ENCODE measurements around the gene AP2A2.

AP2A2 gene

GRCh38 chr11:952406-953385 is 27.0 kb downstream of the AP2A2 start:
- H3K27ac ChIP-seq: no peak overlapping the region
- no peak for DNase-seq (ENCODE audit: low spot score)
- no peak for TF ChIP-seq CTCF (conservative IDR thresholded peaks at IDR 0.05; ENCODE audit: low read depth)
- POLR2A ChIA-PET (ENCODE audit: low non-redundant PET): no interaction called here
- CTCF ChIA-PET: no interaction called here

- CTCF ChIA-PET: interaction anchor here (0.7 kb wide), 1 partner anchor 97 kb away, joined by 5 read pairs; no protein-coding TSS in a partner anchor
- no peak overlapping the region for H3K27ac ChIP-seq
- no peak for TF ChIP-seq CTCF (conservative IDR thresholded peaks at IDR 0.05; ENCODE audit: low read depth)
- DNase-seq (ENCODE audit: low spot score): no peak
- POLR2A ChIA-PET (ENCODE audit: low non-redundant PET): no interaction called here
These were observed 27.8 kb downstream of the AP2A2 start for GRCh38 chr11:953512-953911.

- CTCF ChIA-PET: interaction anchor here (0.7 kb wide), 1 partner anchor 96 kb away, joined by 5 read pairs; no protein-coding TSS in a partner anchor
- POLR2A ChIA-PET (ENCODE audit: low non-redundant PET): no interaction called here
- no peak for DNase-seq (ENCODE audit: low spot score)
- TF ChIP-seq CTCF (conservative IDR thresholded peaks at IDR 0.05; ENCODE audit: low read depth): no peak
- peak overlapping the region; percentile 46 for H3K27ac ChIP-seq
These were observed 28.9 kb downstream of the AP2A2 start for GRCh38 chr11:954392-955153.

DNA sequence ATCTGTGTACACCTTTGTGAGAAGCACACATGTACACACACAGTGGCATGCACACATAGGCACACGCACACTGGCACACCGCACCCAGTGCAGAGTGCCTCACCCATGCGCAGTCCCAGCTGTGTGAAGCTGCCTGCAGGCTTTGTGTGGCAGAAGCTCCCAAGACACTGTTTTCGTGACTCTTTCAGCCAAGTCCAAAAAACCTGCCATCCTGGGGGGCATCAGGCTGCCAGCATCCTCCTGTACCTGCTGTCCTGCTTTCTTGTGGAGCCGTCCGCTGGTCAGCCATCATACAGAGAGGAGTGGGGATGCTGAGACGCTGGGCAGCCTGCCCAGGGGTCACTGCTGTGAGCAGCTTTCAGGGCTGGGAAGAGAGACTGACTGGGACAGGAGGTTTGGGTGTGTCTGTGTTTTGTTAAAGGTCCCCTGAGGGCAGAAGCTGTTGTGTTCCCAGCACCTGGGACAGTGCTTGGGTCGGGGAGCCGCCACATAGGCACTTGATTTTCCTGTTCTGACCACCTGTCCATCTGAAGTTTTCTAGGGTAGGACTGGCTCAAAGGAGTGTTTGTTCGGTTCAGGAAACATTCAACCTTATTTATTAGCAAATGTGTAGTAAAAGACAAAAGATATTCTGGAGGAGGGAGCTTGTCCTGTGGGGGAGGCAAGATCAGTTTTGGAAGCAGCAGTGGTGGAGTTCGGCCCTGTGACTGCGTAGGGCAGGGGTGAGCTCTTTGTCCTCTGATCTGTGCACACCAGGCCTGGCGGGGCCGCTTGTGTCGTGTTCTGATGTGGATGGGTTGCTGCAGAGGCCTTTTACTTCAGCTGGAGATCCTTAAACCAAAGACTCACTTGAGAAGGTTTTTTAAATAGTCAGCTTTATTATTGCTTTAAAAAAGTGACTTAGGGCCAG is 29.7 kb downstream of the AP2A2 start:
- peak overlapping the region; percentile 46 for H3K27ac ChIP-seq
- POLR2A ChIA-PET (ENCODE audit: low non-redundant PET): interaction anchor here (0.7 kb wide), 1 partner anchor 36 kb away, joined by 3 read pairs; no protein-coding TSS in a partner anchor
- no peak for TF ChIP-seq CTCF (conservative IDR thresholded peaks at IDR 0.05; ENCODE audit: low read depth)
- peak; percentile 31 for DNase-seq (ENCODE audit: low spot score)
- CTCF ChIA-PET: no interaction called here

DNA sequence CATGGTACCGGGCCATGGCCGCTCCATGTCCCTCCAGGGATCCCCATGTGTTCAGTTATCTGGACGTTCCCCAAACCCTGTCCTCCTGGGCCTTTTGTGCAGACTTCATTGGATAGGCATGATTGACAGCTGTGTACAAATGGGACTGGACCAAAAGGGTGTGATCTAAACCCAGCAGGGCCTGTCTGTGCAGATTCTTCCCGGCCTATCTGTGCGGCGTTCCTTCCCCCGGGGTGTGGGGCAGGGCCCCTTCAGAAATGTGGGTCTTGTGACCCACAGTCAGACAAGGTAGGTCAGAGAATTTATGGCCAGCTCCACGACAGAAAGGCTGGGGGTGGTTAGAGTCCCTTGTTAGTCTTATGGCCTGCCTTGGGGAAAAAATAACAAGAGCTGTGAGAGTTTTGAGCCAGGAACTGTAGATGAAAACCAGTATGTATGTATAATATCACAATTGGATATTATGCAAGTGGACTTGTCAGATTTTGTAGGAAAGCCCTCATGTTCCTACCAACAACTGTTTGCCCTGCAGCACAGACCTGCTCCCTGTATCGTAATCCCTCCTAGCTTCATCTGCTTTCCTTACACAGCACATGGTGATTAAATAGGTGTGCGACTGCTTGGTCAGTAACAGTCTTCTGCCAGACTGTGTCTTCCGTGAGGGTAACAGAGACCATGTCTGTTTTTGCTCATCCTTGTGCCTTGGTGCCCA is 31.7 kb downstream of the AP2A2 start:
- ChIA-PET CTCF (interaction anchor here (0.7 to 0.9 kb wide), 2 partner anchors 14 to 40 kb away, joined by 4 read pairs; no protein-coding TSS in a partner anchor), POLR2A (ENCODE audit: low non-redundant PET) (no interaction called here)
- peak overlapping the region; percentile 7; the same call in 1 of the 2 replicates for H3K27ac ChIP-seq
- TF ChIP-seq CTCF (conservative IDR thresholded peaks at IDR 0.05; ENCODE audit: low read depth): no peak
- DNase-seq (ENCODE audit: low spot score): no peak

Data from RWPE1 (cell line).